NCI-H128 (cell line): ENCODE measurements around the gene XRN1.

ENCODE experiments used
- DNase-seq: peaks from one replicate; lab custom pipeline; 2025; ENCODE audit not compliant: unreplicated experiment; lab: John Stamatoyannopoulos, UW

The XRN1 gene

DNA sequence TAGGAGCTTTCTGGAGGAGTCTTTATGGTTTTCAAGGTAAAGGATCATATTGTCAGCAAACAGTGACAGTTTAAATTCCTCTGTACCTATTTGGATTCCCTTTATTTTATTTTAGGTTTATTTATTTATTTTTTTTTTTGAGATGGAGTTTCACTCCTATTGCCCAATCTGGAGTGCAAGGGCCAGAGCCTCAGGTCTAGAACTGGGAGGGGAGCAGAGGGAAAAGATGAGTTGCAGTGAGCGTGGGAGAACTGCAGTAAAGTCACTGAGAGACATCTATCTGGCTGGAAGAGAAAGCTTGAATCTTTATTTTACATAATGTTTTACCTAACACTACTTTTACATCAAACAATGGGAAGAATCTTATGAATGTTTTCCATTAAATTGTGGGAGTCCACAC is 172.9 kb downstream of the XRN1 start:
- DNase-seq = no peak

DNA sequence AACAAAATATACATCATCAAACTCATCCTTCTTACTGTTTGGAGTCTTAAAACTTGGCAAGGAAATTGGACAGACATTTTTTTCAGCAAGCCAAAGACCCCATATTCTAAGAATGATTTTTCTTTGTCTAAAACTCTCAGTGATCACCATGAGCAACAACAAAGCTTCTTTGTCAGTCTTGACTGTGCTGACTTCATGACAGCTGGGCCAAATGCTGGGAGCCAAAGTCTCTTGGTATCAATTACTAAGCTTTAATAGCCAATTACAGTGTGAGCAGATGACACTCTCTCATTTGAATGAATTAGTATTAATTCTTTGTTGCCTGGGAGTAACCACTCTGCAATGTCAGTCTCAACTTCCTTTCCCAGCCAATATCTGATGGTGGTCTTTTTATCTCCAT is 174.3 kb downstream of the XRN1 start:
- no peak for DNase-seq

DNA sequence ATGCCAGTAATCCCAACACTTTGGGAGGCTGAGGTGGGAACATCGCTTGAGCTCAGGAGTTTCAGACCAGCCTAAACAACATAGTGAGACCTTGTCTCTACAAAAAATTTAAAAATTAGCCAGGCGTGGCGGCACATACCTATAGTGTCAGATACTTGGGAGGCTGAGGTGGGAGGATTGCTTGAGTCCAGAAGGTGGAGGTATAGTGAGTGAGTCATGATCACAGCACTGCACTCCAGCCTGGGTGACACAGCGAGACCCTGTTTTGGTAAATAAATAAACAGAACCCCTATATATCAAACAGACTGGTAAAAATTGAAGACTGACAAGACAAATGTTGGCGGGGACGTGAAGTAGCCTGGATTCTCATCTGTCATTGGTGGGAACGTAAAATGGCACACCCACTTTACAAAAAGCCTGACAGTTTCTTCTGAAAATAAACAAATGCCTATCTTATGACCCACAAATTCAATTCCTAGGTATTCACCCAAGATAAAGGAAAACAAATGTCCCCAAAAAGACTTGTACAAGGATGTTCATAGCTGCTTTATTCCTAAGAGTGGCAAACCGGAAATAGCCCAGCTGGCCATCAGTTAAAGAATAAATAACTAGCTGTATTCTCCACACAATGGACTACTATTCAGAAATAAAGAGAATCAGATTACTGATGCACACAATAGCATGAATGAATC is 175.5 kb downstream of the XRN1 start:
- DNase-seq = no peak

DNA sequence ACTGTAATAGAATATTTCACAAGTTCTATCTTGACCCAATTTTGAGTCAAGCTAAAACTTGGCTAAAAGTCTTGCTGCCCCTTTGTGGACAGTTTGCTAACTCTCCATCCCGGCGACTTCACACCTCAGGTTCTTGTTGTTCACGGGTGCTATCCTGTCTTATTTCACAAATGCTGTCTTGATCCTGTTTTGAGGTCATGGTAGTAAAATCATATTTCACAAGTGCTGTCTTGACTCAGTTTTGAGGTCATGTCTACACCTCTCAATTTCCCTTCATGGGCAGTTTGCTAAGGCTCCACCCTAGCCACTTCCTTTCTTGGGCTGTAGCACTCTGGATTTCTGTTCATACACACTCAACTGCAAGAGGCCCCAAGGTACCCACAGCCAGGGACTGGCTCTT is 177.4 kb downstream of the XRN1 start:
- DNase-seq = no peak

DNA sequence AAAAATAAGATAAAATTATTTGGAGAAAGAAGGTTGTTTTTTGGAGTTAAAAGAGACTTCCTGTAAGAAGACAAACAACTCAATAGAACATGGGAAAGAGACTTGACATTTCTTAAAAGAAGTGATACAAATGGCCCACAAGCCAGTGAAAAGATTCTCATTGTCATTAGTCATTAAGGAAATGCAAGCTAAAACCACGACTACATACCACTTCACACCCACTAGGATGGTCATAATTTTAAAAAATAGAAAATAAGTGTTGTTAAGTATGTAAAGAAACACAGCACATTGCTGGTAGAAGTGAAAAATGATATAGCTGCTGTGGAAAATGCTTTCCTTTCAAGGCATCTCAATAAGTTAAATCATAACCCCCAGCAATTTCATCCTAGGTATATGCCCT is 178.1 kb downstream of the XRN1 start:
- DNase-seq = no peak

DNA sequence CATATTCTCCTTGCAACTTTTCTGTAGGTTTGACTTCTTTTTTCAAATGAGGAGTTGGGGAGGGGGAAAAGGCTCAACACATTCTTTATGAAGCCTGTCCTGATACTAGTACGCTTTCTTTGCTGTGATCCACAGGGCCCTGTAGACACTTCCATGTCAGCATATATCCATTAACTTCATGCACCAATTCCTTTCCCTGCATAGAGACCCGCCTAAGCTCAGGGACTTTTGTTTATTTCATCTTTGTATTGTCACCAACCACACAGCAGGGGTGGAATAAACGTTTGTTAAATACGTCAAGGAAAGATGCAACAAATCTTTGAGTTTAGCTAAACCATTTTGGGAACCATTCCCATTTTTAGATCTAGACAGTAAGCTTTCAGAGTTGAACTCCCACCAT is 179.4 kb downstream of the XRN1 start:
- no peak for DNase-seq

DNA sequence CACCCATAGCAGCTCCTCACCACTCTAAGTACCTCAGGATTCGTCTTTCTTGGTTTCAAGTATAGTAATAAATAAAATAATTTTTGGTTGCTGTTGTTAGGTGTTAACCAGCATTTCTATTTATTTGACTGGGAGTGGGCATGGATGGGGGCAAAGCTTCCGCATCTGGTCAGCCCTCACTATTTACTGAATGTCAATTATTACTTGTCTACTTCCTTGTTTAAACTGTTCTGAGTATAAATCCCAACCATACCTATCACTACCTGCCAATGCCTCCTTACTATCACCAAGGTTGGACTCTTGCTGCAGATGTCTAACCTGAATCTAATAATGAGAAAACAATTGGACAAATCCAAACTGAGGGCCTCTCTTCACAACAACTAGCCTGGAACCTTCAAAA is 180.6 kb downstream of the XRN1 start:
- no peak for DNase-seq

DNA sequence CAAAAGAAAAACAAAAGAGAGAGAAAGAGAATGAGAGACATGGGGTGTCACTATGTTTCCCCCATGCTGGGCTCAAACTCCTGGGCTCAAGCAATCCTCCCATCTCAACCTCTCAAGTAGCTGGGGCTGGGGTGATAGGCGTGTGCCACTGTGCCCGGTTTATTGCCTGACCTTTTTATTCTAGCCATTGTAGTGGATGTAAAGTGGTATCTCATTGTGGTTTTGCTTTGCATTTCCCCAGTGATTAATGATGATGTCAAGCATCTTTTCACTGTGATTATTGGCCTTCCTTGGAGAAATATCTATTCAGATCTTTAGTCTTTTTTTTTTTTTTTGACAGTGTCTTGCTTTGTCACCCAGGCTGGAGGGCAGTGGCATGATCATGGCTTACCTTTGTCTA is 184.7 kb downstream of the XRN1 start:
- DNase-seq = no peak

DNA sequence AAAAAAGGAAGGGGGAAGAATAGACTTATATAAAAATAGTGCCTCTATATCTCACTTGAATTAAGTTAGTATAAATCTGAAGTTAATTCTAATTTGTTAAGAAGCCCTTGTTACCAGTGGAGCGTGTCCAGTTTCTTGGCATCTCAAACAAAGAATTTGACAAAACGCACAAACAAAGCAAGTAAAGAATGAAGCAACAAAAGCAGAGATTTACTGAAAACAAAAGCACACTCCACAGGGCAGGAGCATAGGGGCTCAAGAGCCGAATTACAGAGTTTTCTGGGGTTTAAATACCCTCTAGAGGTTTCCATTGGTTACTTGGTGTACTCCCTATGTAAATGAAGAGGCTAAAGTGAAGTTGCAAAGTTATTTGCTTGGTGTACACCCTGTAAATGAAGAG is 188.5 kb downstream of the XRN1 start:
- DNase-seq = no peak

DNA sequence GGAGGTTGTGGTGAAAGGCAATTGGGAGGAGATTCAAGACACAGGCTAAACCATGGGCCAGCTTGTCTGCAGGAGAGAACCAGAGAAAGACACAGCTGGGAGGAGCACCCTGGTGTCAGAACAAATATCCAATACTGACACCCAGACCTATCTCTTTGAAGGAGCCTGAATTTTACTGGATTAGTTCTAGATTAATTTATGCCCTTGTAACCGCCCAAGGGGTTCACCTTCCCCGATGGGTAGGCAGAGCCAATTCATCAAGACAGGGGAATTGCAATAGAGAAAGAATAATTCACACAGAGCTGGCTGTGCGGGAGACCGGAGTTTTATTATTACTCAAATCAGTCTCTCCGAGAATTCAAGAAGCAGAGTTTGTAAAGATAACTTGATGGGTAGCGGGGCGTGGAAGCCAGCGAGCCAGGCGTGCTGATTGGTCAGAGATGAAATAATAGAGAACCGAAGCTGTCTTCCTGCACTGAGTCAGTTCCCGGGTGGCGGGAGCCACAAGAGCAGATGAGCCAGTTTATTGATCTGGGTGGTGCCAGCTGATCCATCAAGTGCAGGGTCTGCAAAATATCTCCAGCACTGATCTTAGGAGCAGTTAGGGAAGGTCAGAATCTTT is 191.0 kb downstream of the XRN1 start:
- no peak for DNase-seq
